Parathyroid adenoma (tissue), 2 donors: Measurements from ENCODE around the gene IMPDH1.

Source experiments
- H2AFZ ChIP-seq: fragments of 300-600 bp; sonication (generic); one replicate; pipeline ENCODE4 v1.7.0; 2017; ENCODE audit warnings: antibody characterized with exemption, mild to moderate bottlenecking
- H3K27ac ChIP-seq: fragments of 300-600 bp; sonication (generic); one replicate; pipeline ENCODE4 v1.7.0; 2017
- H3K27me3 ChIP-seq: fragments of 300-600 bp; sonication (generic); one replicate; pipeline ENCODE4 v1.7.0; 2017; ENCODE audit warnings: low read length; ENCODE audit not compliant: control insufficient read depth, insufficient read depth
- H3K36me3 ChIP-seq: fragments of 300-600 bp; sonication (generic); one replicate; pipeline ENCODE4 v1.7.0; 2017; ENCODE audit warnings: low read length; ENCODE audit not compliant: control insufficient read depth, insufficient read depth
- H3K4me1 ChIP-seq: fragments of 300-600 bp; sonication (generic); one replicate; pipeline ENCODE4 v1.7.0; 2017; ENCODE audit warnings: control low read depth
- H3K4me2 ChIP-seq: fragments of 300-600 bp; sonication (generic); one replicate; pipeline ENCODE4 v1.7.0; 2017; ENCODE audit warnings: low read length
- H3K4me3 ChIP-seq: fragments of 300-600 bp; sonication (generic); one replicate; pipeline ENCODE4 v1.7.0; 2017; ENCODE audit warnings: low read depth, low read length
- H3K79me2 ChIP-seq: fragments of 300-600 bp; sonication (generic); one replicate; pipeline ENCODE4 v1.7.0; 2017; ENCODE audit warnings: control low read depth
- H3K9ac ChIP-seq: fragments of 300-600 bp; sonication (generic); one replicate; pipeline ENCODE4 v1.7.0; 2017; ENCODE audit warnings: mild to moderate bottlenecking
- H3K9me3 ChIP-seq: fragments of 300-600 bp; sonication (generic); one replicate; pipeline ENCODE4 v1.7.0; 2017; ENCODE audit warnings: low read length; ENCODE audit not compliant: control insufficient read depth
- CTCF ChIP-seq: fragments of 300-600 bp; sonication (generic); IDR thresholded peaks from one replicate; pipeline ENCODE4 v1.7.0; 2017; ENCODE audit warnings: antibody characterized with exemption, mild to moderate bottlenecking
- donor health status: primary hyperparathyroidism.

The IMPDH1 gene

GRCh38 chr7:128443831-128444600 is 34.2 kb upstream of the IMPDH1 start:
- H2AFZ ChIP-seq, result no peak overlapping the region
- no peaks in the 10 kb centered on the region for H3K27me3 ChIP-seq
- H3K4me2 ChIP-seq, result no peak overlapping the region
- no peak for TF ChIP-seq CTCF
- no peaks in the 10 kb centered on the region for H3K36me3 ChIP-seq
- no peak overlapping the region for H3K4me3 ChIP-seq
- no peak overlapping the region for H3K27ac ChIP-seq
- no peaks in the 10 kb centered on the region for H3K9me3 ChIP-seq
- no peak overlapping the region for H3K9ac ChIP-seq
- no peaks in the 10 kb centered on the region for H3K79me2 ChIP-seq
- no peaks in the 10 kb centered on the region for H3K4me1 ChIP-seq

GRCh38 chr7:128442356-128442755 is 32.6 kb upstream of the IMPDH1 start:
- H3K4me2 ChIP-seq, result no peak overlapping the region
- H3K79me2 ChIP-seq, result no peaks in the 10 kb centered on the region
- H2AFZ ChIP-seq, result no peak overlapping the region
- no peaks in the 10 kb centered on the region for H3K9me3 ChIP-seq
- H3K4me1 ChIP-seq, result no peaks in the 10 kb centered on the region
- H3K27ac ChIP-seq, result no peak overlapping the region
- H3K9ac ChIP-seq, result no peak overlapping the region
- H3K4me3 ChIP-seq, result no peak overlapping the region
- no peaks in the 10 kb centered on the region for H3K27me3 ChIP-seq
- no peaks in the 10 kb centered on the region for H3K36me3 ChIP-seq
- no peak for TF ChIP-seq CTCF

GRCh38 chr7:128437426-128438332 is 27.9 kb upstream of the IMPDH1 start:
- H3K27ac ChIP-seq, result no peak overlapping the region
- H3K9ac ChIP-seq, result no peak overlapping the region
- H3K4me2 ChIP-seq, result no peak overlapping the region
- no peak overlapping the region for H2AFZ ChIP-seq
- no peaks in the 10 kb centered on the region for H3K79me2 ChIP-seq
- no peaks in the 10 kb centered on the region for H3K27me3 ChIP-seq
- H3K4me1 ChIP-seq, result no peaks in the 10 kb centered on the region
- H3K9me3 ChIP-seq, result no peaks in the 10 kb centered on the region
- no peaks in the 10 kb centered on the region for H3K36me3 ChIP-seq
- no peak for TF ChIP-seq CTCF
- H3K4me3 ChIP-seq, result no peak overlapping the region

- Histone ChIP-seq H3K4me3 (no peak overlapping the region), H3K27me3 (no peaks in the 10 kb centered on the region), H2AFZ (no peak overlapping the region), H3K36me3 (no peaks in the 10 kb centered on the region), H3K27ac (no peak overlapping the region), H3K9ac (no peak overlapping the region), H3K79me2 (no peaks in the 10 kb centered on the region), H3K4me2 (no peak overlapping the region), H3K4me1 (no peaks in the 10 kb centered on the region), H3K9me3 (no peaks in the 10 kb centered on the region)
- no peak for TF ChIP-seq CTCF
Observed at GRCh38 chr7:128435327-128435686, 25.5 kb upstream of the IMPDH1 start.
